BLaER1 (cell line): Measurements from ENCODE around the gene ATP5F1A.

Experiments
- H3K27ac ChIP-seq: shearing (Covaris generic); formaldehyde crosslinking; 2 replicates; pipeline ENCODE4 v1.8.1; 2022
- H3K27me3 ChIP-seq: shearing (Covaris generic); formaldehyde crosslinking; 2 replicates; pipeline ENCODE4 v1.8.1; 2022
- H3K36me3 ChIP-seq: shearing (Covaris generic); formaldehyde crosslinking; 2 replicates; pipeline ENCODE4 v1.8.1; 2022
- H3K4me1 ChIP-seq: shearing (Covaris generic); formaldehyde crosslinking; 2 replicates; pipeline ENCODE4 v1.8.1; 2022
- H3K4me2 ChIP-seq: shearing (Covaris generic); formaldehyde crosslinking; 2 replicates; pipeline ENCODE4 v1.8.1; 2022
- H3K4me3 ChIP-seq: shearing (Covaris generic); formaldehyde crosslinking; 2 replicates; pipeline ENCODE4 v1.8.1; 2022
- H3K9ac ChIP-seq: shearing (Covaris generic); formaldehyde crosslinking; 2 replicates; pipeline ENCODE4 v1.8.1; 2022
- H3K9me3 ChIP-seq: shearing (Covaris generic); formaldehyde crosslinking; 2 replicates; pipeline ENCODE4 v1.8.1; 2022
- H4K20me1 ChIP-seq: shearing (Covaris generic); formaldehyde crosslinking; 2 replicates; pipeline ENCODE4 v1.8.1; 2022
- Cebpa-rat ChIP-seq: shearing (Covaris generic); IDR thresholded peaks from 2 replicates; pipeline ENCODE4 v1.8.1; 2022

ATP5F1A gene

GRCh38 chr18:46067438-46068007 lies 30.6 kb downstream of the ATP5F1A start:
- no peak for TF ChIP-seq Cebpa-rat
- Histone ChIP-seq H3K4me2 (no peak overlapping the region), H3K9me3 (no peaks in the 10 kb centered on the region), H4K20me1 (peaks cover 18% of the 10 kb centered on the region), H3K27me3 (peaks cover 27% of the 10 kb centered on the region), H3K36me3 (no peaks in the 10 kb centered on the region), H3K27ac (no peak overlapping the region), H3K9ac (no peak overlapping the region), H3K4me1 (peaks cover 17% of the 10 kb centered on the region; the same call in 1 of the 2 replicates), H3K4me3 (no peak overlapping the region)

- no peak for TF ChIP-seq Cebpa-rat
- H3K9me3 ChIP-seq, result no peaks in the 10 kb centered on the region
- H3K36me3 ChIP-seq, result no peaks in the 10 kb centered on the region
- no peaks in the 10 kb centered on the region for H3K4me1 ChIP-seq
- H3K27ac ChIP-seq, result no peak overlapping the region
- no peaks in the 10 kb centered on the region for H4K20me1 ChIP-seq
- H3K4me2 ChIP-seq, result no peak overlapping the region
- H3K27me3 ChIP-seq, result no peaks in the 10 kb centered on the region
- H3K4me3 ChIP-seq, result no peak overlapping the region
- H3K9ac ChIP-seq, result no peak overlapping the region
These were observed 35.3 kb downstream of the ATP5F1A start for GRCh38 chr18:46062781-46063180.

- no peaks in the 10 kb centered on the region for H3K27me3 ChIP-seq
- no peaks in the 10 kb centered on the region for H3K36me3 ChIP-seq
- H3K4me2 ChIP-seq, result no peak overlapping the region
- no peaks in the 10 kb centered on the region for H3K9me3 ChIP-seq
- no peak overlapping the region for H3K4me3 ChIP-seq
- no peak for TF ChIP-seq Cebpa-rat
- no peaks in the 10 kb centered on the region for H3K4me1 ChIP-seq
- H3K9ac ChIP-seq, result no peak overlapping the region
- H4K20me1 ChIP-seq, result no peaks in the 10 kb centered on the region
- H3K27ac ChIP-seq, result no peak overlapping the region
These were observed 36.3 kb downstream of the ATP5F1A start for GRCh38 chr18:46061796-46062195.

GRCh38 chr18:46061387-46061786 lies 36.7 kb downstream of the ATP5F1A start:
- no peak overlapping the region for H3K27ac ChIP-seq
- no peak overlapping the region for H3K9ac ChIP-seq
- no peaks in the 10 kb centered on the region for H4K20me1 ChIP-seq
- no peaks in the 10 kb centered on the region for H3K27me3 ChIP-seq
- no peak for TF ChIP-seq Cebpa-rat
- H3K36me3 ChIP-seq, result no peaks in the 10 kb centered on the region
- H3K9me3 ChIP-seq, result no peaks in the 10 kb centered on the region
- H3K4me3 ChIP-seq, result no peak overlapping the region
- no peak overlapping the region for H3K4me2 ChIP-seq
- peaks cover under 1% of the 10 kb centered on the region; the same call in 1 of the 2 replicates for H3K4me1 ChIP-seq

GRCh38 chr18:46060359-46060841 lies 37.7 kb downstream of the ATP5F1A start:
- no peaks in the 10 kb centered on the region for H3K27me3 ChIP-seq
- H3K9ac ChIP-seq, result no peak overlapping the region
- no peaks in the 10 kb centered on the region for H3K9me3 ChIP-seq
- peaks cover 10% of the 10 kb centered on the region for H3K4me1 ChIP-seq
- H3K4me2 ChIP-seq, result no peak overlapping the region
- TF ChIP-seq Cebpa-rat, result no peak
- H4K20me1 ChIP-seq, result no peaks in the 10 kb centered on the region
- H3K36me3 ChIP-seq, result no peaks in the 10 kb centered on the region
- no peak overlapping the region for H3K4me3 ChIP-seq
- H3K27ac ChIP-seq, result no peak overlapping the region

GRCh38 chr18:46055838-46056230 lies 42.3 kb downstream of the ATP5F1A start:
- H3K27ac ChIP-seq, result 0 out of 2 replicates have a peak overlapping the region, but pooled peaks have one; percentile 1
- peaks cover 15% of the 10 kb centered on the region for H3K4me1 ChIP-seq
- no peaks in the 10 kb centered on the region for H3K9me3 ChIP-seq
- no peaks in the 10 kb centered on the region for H4K20me1 ChIP-seq
- no peak overlapping the region for H3K4me3 ChIP-seq
- no peaks in the 10 kb centered on the region for H3K36me3 ChIP-seq
- peak overlapping the region; percentile 13; the same call in 1 of the 2 replicates for H3K9ac ChIP-seq
- TF ChIP-seq Cebpa-rat, result no peak
- H3K27me3 ChIP-seq, result no peaks in the 10 kb centered on the region
- H3K4me2 ChIP-seq, result peak overlapping the region; percentile 54

GRCh38 chr18:46054956-46055837 lies 42.9 kb downstream of the ATP5F1A start:
- no peak for TF ChIP-seq Cebpa-rat
- Histone ChIP-seq H3K4me2 (peak overlapping the region; percentile 54), H3K9me3 (no peaks in the 10 kb centered on the region), H3K27me3 (no peaks in the 10 kb centered on the region), H3K36me3 (no peaks in the 10 kb centered on the region), H3K27ac (0 out of 2 replicates have a peak overlapping the region, but pooled peaks have one; percentile 1), H3K4me3 (no peak overlapping the region), H3K9ac (peak overlapping the region; percentile 13; the same call in 1 of the 2 replicates), H3K4me1 (peaks cover 15% of the 10 kb centered on the region), H4K20me1 (no peaks in the 10 kb centered on the region)

GRCh38 chr18:46053368-46054095 lies 44.6 kb downstream of the ATP5F1A start:
- no peak overlapping the region for H3K9ac ChIP-seq

GRCh38 chr18:46051731-46052461 lies 46.2 kb downstream of the ATP5F1A start:
- TF ChIP-seq Cebpa-rat, result no peak
- Histone ChIP-seq H3K36me3 (no peaks in the 10 kb centered on the region), H3K9me3 (no peaks in the 10 kb centered on the region), H3K27me3 (no peaks in the 10 kb centered on the region), H3K27ac (no peak overlapping the region), H4K20me1 (no peaks in the 10 kb centered on the region), H3K9ac (no peak overlapping the region), H3K4me2 (no peak overlapping the region), H3K4me1 (peaks cover 15% of the 10 kb centered on the region), H3K4me3 (no peak overlapping the region)

More at GRCh38 chr18:46053368-46054095, 44.6 kb downstream of the ATP5F1A start:
- Histone ChIP-seq H3K36me3 (no peaks in the 10 kb centered on the region), H3K9me3 (no peaks in the 10 kb centered on the region), H3K27ac (no peak overlapping the region), H3K4me3 (no peak overlapping the region), H3K4me2 (no peak overlapping the region), H3K27me3 (no peaks in the 10 kb centered on the region), H3K4me1 (peaks cover 15% of the 10 kb centered on the region), H4K20me1 (no peaks in the 10 kb centered on the region)
- no peak for TF ChIP-seq Cebpa-rat
